HPDE6-E6E7 (cell line): ENCODE data around the gene ZNF503.
"Not testable (repeated sequence)": the region's sequence is repeated elsewhere in the genome, so short reads cannot be mapped to it uniquely, and the experiment has no call there.

Experiments used
- DNase-seq: peaks from one replicate; pipeline ENCODE4 v3.0.0; 2011; ENCODE audit warnings: missing footprints; ENCODE audit errors: extremely low spot score

Gene ZNF503

GRCh38 chr10:75395066-75395931 is 6.3 kb downstream of the ZNF503 start:
- no peak for DNase-seq

DNA sequence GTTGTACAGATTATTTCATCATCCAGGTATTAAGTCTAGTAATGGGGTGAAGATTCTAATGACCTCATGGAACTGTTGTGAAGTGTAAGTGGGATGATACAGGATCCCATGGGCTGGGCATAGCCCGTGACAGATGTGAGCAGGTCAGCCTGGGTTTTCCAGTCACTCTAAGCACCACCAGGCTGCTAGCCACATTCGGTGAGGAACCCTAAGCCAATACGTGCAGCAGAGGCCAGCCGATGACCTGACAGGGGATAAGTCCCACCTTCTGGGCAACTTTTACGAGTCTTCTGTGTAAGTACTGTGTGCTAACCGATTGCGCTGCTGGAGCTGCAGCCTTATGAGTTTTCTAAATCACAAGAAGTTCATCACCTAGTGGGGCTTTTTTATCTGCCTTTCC is 7.3 kb downstream of the ZNF503 start:
- no peak for DNase-seq

DNA sequence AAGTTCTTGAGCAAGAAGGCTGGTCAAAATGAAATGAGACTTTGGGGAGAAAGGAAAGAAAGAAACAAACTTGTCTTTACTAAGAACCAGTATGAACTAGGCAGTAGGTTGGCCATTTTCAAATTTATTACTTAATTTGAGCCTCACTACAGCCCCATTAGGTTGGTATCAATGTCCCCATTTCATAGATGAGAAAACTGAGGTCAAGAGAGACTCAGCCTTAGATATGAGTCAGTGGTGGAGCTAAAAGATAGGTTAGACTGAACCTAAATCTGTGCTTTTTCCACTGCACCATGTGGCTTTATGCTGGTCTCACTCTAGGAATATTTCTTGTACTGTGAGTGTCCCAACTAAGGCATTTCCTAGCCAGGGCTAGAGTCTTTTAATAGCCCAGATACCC is 8.8 kb downstream of the ZNF503 start:
- no peak for DNase-seq

DNA sequence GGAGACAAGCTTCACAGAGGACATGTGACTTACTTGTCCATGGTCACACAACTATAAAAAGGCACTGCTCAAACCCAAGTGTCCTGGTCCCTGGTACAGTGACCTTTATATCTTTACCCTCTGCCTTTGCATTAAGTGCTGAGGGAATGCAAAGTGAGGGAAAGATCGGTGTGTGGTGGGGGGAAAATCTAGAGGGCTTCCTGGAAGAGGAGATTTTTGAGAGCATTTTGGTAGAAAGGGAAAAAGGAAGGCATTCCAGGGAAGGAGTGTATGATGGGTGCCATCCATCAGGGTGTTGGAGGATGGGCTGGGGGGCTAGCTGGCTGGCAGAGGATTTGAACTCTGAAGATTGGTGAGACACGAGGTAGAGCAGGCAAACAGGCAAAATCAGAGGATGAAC is 9.3 kb downstream of the ZNF503 start:
- DNase-seq: no peak

DNA sequence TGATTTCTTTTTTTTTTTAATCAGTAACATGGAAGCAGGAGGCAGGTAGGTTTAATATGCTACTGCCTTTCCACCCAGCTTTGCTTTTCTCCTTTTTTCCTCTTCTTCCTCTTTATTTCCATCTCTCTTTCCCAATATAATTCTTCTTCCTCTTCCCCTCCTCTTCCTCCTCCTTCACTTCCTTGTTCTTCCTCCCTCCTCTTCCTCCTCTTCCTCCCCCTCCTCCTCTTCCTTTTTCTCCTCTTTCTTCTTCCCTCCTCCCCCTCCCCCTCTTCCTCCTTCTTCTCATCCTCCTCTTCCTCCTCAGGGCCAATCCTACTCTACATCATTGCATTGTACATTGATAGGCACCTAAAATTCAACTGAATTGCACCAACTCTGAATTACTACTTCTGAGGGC is 11.4 kb downstream of the ZNF503 start:
- DNase-seq: no peak

- no peak for DNase-seq
Measured at GRCh38 chr10:75388082-75388481, 13.5 kb downstream of the ZNF503 start.

GRCh38 chr10:75386128-75386527 is 15.4 kb downstream of the ZNF503 start:
- DNase-seq: no peak

- no peak for DNase-seq
Measured at GRCh38 chr10:75379817-75380216, 21.7 kb downstream of the ZNF503 start.

- no peak for DNase-seq
Measured at GRCh38 chr10:75379212-75379724, 22.3 kb downstream of the ZNF503 start.

DNA sequence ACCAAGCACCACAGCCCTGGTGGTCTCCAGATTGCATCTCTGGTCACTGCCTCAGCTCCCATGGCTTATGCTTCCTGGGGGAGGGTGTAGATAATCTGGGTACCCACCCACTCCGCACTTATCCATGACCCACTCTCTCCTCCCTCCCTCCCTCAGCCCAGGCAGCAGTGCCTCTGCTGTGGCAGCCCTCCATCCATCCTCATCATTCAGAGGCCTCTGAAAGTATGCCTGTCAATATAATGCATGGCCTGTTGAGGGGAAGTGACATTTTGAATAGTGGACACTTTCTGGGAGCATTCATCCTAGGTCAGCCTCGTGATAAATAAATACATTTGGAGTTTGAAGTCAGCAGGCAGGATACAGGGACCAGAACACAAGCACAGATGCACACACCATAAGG is 23.2 kb downstream of the ZNF503 start:
- no peak for DNase-seq

DNA sequence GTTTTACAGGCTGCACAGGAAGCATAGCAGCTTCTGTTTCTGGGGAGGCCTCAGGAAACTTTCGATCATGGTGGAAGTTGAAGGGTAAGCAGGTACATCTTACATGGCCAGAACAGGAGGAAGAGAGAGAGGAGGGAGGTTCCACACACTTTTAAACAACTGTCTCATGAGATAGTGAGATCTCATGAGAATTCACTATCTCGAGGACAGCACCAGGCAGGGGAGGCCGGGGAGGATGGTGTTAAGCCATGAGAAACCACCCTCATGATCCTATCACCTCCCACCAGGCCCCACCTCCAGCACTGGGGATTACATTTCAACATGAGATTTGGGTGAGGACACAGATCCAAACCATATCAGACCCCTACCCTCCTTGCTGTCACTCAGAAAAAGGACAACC is 23.7 kb downstream of the ZNF503 start:
- no peak for DNase-seq

- DNase-seq: no peak
Measured at GRCh38 chr10:75375838-75376237, 25.7 kb downstream of the ZNF503 start.

DNA sequence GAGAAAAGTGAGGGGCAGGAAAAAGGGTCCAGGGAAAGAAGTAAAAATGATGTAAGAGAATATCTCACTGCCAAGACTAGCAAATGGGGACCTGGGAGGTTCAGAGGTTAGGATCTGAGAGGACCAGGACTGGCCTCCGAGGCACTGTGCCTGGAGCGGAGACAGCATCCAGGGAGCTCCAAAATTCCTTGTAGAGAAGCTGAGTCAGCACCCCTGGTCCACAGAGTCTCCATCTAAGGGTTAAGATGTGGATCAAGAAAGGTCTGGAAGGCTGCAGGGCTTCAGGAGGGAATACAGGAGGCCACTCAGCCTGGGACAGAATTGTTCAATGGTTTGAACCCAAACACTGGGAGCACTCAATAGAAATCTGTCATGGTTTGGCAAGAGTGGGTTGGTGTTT is 30.6 kb downstream of the ZNF503 start:
- no peak for DNase-seq

DNA sequence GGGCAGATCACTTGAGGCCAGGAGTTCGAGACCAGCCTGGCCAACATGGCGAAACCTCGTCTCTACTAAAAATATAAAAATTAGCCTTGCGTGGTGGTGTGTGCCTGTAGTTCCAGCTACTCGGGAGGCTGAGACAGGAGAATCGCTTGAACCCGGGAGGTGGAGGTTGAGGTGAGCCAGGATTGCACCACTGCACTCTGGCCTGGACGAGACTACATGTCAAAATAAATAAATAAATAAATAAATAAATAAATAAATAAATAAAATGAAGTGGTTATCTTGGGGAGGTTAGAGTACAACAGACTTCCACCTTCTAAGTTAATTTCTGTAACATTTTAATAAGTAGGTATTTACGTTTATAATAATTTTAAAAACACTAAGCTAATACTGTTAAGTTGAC is 31.7 kb downstream of the ZNF503 start:
- DNase-seq: not testable (repeated sequence)

- DNase-seq: no peak
Measured at GRCh38 chr10:75367901-75368300, 33.7 kb downstream of the ZNF503 start.

GRCh38 chr10:75367021-75367487 is 34.5 kb downstream of the ZNF503 start:
- DNase-seq: no peak

DNA sequence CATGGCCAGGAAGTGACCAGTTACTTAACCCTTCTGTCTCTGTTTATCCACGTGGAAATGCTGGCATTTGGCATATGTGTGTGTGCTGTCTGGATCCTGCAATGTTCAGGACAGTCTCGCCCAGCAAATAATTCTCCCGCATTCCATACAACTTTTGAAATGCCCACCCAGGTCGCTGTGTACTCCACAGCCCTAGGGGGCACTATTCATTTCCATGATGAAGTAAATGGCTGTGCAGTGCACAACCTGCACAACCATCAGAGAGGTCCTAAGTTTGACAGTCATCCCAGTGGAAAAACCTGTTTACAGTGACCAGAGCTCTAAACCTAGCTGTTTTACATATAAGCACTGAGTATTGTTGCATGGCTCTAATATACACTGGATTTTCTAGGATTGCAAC is 38.1 kb downstream of the ZNF503 start:
- DNase-seq: no peak

- DNase-seq: not testable (repeated sequence)
Measured at GRCh38 chr10:75359876-75360275, 41.7 kb downstream of the ZNF503 start.

- DNase-seq: peak; percentile 84
Measured at GRCh38 chr10:75358835-75359421, 42.6 kb downstream of the ZNF503 start.

- DNase-seq: no peak
Measured at GRCh38 chr10:75358132-75358531, 43.4 kb downstream of the ZNF503 start.

DNA sequence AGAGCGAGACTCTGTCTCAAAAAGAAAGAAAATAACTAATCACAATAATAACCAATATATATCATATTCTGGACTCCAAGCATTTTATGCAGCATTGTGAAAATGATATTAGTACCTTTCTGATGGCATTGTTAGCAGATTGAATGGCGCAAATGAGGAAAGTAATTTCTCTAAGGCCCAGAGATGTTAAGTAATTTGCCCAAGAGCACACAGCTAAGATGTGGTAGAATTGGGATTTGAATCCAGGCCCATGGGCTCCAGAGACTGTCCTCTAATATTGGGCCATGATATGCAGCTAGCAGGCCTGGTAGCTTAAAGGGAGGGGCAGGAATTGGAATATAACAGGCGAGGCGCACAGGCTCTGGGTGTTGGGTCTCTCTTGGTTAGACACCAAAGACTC is 44.1 kb downstream of the ZNF503 start:
- DNase-seq: no peak

DNA sequence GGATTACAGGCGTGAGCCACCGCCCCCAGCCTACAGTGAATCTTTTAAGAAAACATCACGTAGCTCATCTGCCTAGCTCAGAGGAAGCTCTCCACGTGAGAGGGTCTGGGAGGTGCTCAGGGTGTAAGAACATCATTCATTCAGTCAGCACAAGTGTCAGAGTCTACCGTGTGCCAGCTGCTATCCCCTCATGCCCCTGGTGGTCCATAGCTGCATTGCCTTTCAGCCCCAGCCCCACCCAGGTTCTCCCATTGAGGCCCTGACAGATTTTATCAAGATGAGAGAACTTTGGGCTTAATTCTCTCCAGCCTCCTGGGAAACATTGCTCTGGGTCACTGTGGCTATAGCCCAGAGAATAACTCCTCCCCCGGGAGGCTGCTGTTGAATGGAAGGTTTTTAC is 45.1 kb downstream of the ZNF503 start:
- DNase-seq: no peak

DNA sequence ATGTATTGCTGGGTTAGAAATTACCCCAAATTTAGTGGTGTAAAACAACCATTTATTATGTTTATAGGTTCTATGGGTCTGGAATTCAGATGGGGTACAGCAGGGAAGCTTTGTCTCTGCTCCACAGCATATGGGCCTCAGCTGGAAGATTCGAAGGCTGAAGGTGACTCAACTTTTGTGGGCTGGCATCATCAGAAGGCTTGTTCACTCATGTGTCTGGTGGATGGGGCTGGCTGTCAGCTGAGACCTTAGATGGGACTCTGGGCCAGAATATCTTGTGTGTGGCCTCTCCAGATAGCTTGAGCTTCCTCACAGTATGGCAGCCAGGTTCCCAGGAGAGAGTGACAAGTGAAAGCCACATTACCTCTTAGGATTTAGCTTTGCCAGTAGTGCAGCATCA is 45.9 kb downstream of the ZNF503 start:
- no peak for DNase-seq
